HG03378 (cell line): ENCODE results near the gene SEC63.
"Not testable (repeated sequence)": the region's sequence is repeated elsewhere in the genome, so short reads cannot be mapped to it uniquely, and the experiment has no call there.

ENCODE experiments used
- ATAC-seq: cut with Tn5 transposase; IDR thresholded peaks from one replicate; pipeline ENCODE4 v1.9.1; 2021; ENCODE audit warnings: mild to moderate bottlenecking, moderate library complexity; ENCODE audit not compliant: unreplicated experiment

Gene SEC63

GRCh38 chr6:107976155-107976783, 18.3 kb upstream of the SEC63 start:
- no peak for ATAC-seq

GRCh38 chr6:107973594-107973993, 15.6 kb upstream of the SEC63 start:
- no peak for ATAC-seq

- ATAC-seq = no peak
These were observed 14.5 kb upstream of the SEC63 start for GRCh38 chr6:107972413-107973096.

- ATAC-seq = no peak
These were observed 13.2 kb upstream of the SEC63 start for GRCh38 chr6:107971181-107971580.

- ATAC-seq = no peak
These were observed 12.2 kb upstream of the SEC63 start for GRCh38 chr6:107970255-107970654.

- ATAC-seq = no peak
These were observed 10.1 kb upstream of the SEC63 start for GRCh38 chr6:107968081-107968480.

GRCh38 chr6:107965746-107966145, 7.7 kb upstream of the SEC63 start:
- no peak for ATAC-seq

GRCh38 chr6:107962723-107963122, 4.7 kb upstream of the SEC63 start:
- ATAC-seq = no peak

GRCh38 chr6:107959392-107959791, 1.4 kb upstream of the SEC63 start:
- ATAC-seq = no peak

- ATAC-seq = not testable (repeated sequence)
These were observed 818 bp upstream of the SEC63 start for GRCh38 chr6:107958689-107959362.

- peak; percentile 33 for ATAC-seq
These were observed 600 bp downstream of the SEC63 start for GRCh38 chr6:107957308-107957908.

- no peak for ATAC-seq
These were observed 1.3 kb downstream of the SEC63 start for GRCh38 chr6:107956586-107957307.

GRCh38 chr6:107956181-107956580, 1.8 kb downstream of the SEC63 start:
- ATAC-seq = no peak

- ATAC-seq = not testable (repeated sequence)
These were observed 4.1 kb downstream of the SEC63 start for GRCh38 chr6:107953858-107954414.

GRCh38 chr6:107943626-107944439, 14.2 kb downstream of the SEC63 start:
- no peak for ATAC-seq

- ATAC-seq = no peak
These were observed 15.9 kb downstream of the SEC63 start for GRCh38 chr6:107942142-107942541.

- no peak for ATAC-seq
These were observed 16.4 kb downstream of the SEC63 start for GRCh38 chr6:107941627-107942026.

GRCh38 chr6:107941199-107941598, 16.8 kb downstream of the SEC63 start:
- ATAC-seq = no peak

GRCh38 chr6:107936910-107937292, 21.1 kb downstream of the SEC63 start:
- not testable (repeated sequence) for ATAC-seq
